ENCODE results near the gene ACTL6B.

- TF ChIP-seq ZNF274 (IDR thresholded peaks at IDR 0.05; ENCODE audit: low read depth, low read length) (no peak), SUZ12 (IDR thresholded peaks at IDR 0.05; ENCODE audit: extremely low read depth, insufficient read depth, insufficient read length) (no peak), YY1 (IDR thresholded peaks at IDR 0.05; ENCODE audit: insufficient read depth, insufficient read length) (no peak)
Measured at GRCh38 chr7:100639995-100640516, 16.2 kb downstream of the ACTL6B start.
